A549 (cell line): ENCODE data around the gene ATP6V1G3.

Experiments
- CHD2 ChIP-seq: fragments of 150-350 bp; IDR thresholded peaks from 2 replicates; pipeline ENCODE4 v1.6.1; 2014; ENCODE audit warnings: low read length; ENCODE audit not compliant: partially characterized antibody
- E2F6 ChIP-seq: IDR thresholded peaks from 2 replicates; pipeline ENCODE4 v1.6.1; 2012; ENCODE audit warnings: low read depth, borderline replicate concordance
- EHMT2 ChIP-seq: fragments of 200-600 bp; sonication (generic); IDR thresholded peaks from 2 replicates; pipeline ENCODE4 v1.6.1; 2016; ENCODE audit warnings: antibody characterized with exemption, low read depth, mild to moderate bottlenecking, moderate library complexity
- JUN ChIP-seq, 2 experiments: fragments of >200 bp; sonication (Bioruptor Twin); formaldehyde crosslinking; IDR thresholded peaks; 2 replicates in 1 of 2; 3 replicates in 1 of 2; pipeline ENCODE4 v1.6.1; 2016 to 2017
- KDM5A ChIP-seq: fragments of 200-600 bp; sonication (generic); IDR thresholded peaks from 2 replicates; pipeline ENCODE4 v1.6.1; 2016; ENCODE audit warnings: antibody characterized with exemption, mild to moderate bottlenecking
- MAFK ChIP-seq: fragments of 450-650 bp; IDR thresholded peaks from 2 replicates; pipeline ENCODE4 v1.6.1; 2014; ENCODE audit not compliant: partially characterized antibody
- MYC ChIP-seq: IDR thresholded peaks from 2 replicates; pipeline ENCODE4 v1.6.1; 2012; ENCODE audit warnings: mild to moderate bottlenecking, inconsistent platforms, low read length, improper control_type of control experiment, borderline replicate concordance
- PBX3 ChIP-seq: IDR thresholded peaks from 2 replicates; pipeline ENCODE4 v1.6.1; 2012
- PHF8 ChIP-seq: fragments of 200-600 bp; sonication (generic); IDR thresholded peaks from 2 replicates; pipeline ENCODE4 v1.6.1; 2016; ENCODE audit warnings: low read depth, mild to moderate bottlenecking, antibody characterized with exemption, moderate library complexity, borderline replicate concordance
- POLR2A ChIP-seq: IDR thresholded peaks from 2 replicates; pipeline ENCODE4 v1.6.1; 2012; ENCODE audit warnings: mild to moderate bottlenecking, low read length
- RFX5 ChIP-seq: fragments of 450-650 bp; IDR thresholded peaks from 2 replicates; pipeline ENCODE4 v1.7.1; 2014; ENCODE audit warnings: antibody characterized with exemption, mild to moderate bottlenecking, moderate library complexity
- TF ChIP-seq, protein P1 (sequence below): fragments of >200 bp; sonication (Bioruptor Twin); formaldehyde crosslinking; IDR thresholded peaks from 3 replicates; pipeline ENCODE4 v1.5.1; 2016

DNA sequence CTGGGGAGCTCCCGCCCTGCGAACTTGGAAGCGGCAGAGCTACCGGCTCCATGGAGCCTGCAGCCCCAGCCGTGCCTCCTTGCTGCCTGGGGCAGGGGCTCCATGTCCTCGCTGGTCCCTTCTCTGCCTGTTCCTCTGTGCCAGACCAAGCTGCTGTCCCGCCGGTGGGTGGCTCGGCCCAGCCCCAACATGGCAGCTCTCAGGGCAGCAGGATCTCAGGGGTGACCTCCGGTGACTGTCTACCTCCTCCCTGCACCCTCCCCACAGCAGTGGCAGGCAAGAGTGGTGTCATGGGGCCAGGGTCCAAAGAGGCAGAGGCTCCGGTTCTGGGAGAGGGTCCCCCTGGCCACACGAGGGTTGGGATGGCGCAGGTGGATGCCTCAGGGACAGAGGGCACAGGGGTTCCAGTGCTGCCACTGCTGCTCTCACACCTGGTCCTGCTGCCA, 45.8 kb downstream of the ATP6V1G3 start:
- TF ChIP-seq CHD2: no peak
- TF ChIP-seq KDM5A: no peak
- TF ChIP-seq, protein P1, sequence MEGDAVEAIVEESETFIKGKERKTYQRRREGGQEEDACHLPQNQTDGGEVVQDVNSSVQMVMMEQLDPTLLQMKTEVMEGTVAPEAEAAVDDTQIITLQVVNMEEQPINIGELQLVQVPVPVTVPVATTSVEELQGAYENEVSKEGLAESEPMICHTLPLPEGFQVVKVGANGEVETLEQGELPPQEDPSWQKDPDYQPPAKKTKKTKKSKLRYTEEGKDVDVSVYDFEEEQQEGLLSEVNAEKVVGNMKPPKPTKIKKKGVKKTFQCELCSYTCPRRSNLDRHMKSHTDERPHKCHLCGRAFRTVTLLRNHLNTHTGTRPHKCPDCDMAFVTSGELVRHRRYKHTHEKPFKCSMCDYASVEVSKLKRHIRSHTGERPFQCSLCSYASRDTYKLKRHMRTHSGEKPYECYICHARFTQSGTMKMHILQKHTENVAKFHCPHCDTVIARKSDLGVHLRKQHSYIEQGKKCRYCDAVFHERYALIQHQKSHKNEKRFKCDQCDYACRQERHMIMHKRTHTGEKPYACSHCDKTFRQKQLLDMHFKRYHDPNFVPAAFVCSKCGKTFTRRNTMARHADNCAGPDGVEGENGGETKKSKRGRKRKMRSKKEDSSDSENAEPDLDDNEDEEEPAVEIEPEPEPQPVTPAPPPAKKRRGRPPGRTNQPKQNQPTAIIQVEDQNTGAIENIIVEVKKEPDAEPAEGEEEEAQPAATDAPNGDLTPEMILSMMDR: no peak
- no peak for TF ChIP-seq POLR2A
- TF ChIP-seq E2F6: no peak
- no peak for TF ChIP-seq MAFK
- no peak for TF ChIP-seq PHF8
- TF ChIP-seq JUN (IDR thresholded peaks at IDR 0.05): no peak
- no peak for TF ChIP-seq EHMT2
- TF ChIP-seq RFX5: no peak
- no peak for TF ChIP-seq PBX3
- TF ChIP-seq MYC: no peak
